CMK (cell line): ENCODE measurements around the gene APBB2.

Experiments
- DNase-seq: peaks from one replicate; pipeline ENCODE4 v3.0.0-alpha.2; 2010; ENCODE audit warnings: low read depth

Gene APBB2

DNA sequence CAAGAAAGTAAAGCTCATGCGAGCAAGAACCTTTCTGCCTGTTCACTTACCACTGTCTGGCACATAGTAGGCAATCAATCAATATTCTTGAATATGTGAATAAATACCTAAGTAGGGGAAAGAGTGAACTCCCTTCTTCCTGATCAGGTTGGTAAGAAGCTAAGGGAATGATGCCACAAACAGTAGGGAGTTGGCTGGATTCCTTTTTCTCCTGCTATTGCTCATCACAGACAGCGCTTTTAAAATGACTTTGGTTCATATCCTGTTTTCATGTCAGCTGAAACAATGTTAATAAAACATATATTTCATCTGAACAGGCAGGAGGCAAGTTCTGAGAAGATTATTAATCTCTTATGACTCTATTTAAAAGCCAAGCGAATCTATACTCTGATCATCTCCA is 365.4 kb downstream of the APBB2 start:
- no peak for DNase-seq

DNA sequence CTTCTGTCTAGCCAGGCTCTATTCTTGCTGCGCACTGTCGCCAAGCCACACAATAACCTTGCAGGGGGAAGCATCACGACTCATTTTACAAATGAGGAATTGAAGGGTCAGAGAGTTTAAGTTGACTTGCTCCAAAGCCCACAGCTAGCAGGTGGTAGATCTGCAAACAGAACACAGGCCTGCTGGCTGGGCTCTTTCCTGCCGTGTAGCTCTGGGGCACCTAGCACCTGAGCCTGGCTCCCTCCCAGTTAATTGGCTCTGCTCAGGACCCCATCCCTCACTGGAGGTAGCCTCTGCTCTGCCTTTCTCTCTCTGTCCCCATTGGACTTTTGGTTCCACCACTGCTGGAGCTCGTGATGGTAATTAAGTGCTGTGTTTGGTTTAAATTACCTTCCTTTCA is 366.1 kb downstream of the APBB2 start:
- no peak for DNase-seq

DNA sequence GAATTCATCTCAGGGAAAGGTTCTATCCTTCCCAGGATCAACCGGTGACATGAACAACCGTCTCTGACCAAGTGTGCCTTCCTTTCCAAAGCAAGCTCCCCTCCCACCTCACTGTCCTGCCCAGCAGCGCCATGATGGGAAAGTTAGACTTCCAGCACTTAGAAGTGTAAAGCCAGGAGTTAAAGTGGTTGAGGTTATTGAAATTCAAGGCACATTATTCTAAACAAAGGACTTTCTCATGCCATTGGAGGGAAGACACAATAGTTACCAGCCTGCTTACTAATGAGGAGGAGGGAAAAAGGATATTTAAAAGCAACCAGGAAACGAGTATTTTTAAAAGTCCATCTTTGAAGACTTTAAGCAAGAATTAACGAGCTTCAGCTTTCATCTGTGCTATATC is 367.8 kb downstream of the APBB2 start:
- DNase-seq = no peak

DNA sequence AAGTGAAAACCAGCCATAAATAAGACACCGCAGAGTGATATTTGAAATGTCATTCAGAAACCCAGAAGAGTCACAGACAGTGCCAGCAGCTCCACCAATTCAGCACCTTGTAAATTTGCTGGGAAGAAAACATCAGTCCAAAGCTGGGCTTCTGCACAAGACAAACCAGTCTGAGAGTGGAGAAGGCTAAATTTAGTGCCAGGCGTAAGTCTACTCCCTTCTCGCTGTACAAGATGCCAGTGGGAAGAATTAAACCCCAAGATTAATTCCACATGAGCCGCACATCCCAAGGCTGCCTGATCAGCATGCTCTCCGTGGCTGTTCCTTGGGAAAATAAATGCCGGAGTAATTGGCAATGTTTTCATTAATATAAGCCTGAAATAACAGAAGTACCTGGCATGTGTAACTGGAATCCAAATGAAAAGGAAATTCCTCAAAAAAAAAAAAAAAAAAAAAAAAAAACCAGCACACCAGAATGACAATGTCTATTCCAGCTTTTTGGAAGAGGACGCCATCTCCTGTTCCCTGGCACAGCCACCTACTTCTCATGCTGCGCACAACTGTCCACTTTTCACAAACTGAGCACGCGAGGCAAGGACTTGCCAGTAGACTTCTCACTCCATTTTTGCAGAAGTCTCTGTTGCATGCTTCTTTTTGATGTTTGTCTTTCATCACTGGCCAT is 369.0 kb downstream of the APBB2 start:
- DNase-seq = no peak

DNA sequence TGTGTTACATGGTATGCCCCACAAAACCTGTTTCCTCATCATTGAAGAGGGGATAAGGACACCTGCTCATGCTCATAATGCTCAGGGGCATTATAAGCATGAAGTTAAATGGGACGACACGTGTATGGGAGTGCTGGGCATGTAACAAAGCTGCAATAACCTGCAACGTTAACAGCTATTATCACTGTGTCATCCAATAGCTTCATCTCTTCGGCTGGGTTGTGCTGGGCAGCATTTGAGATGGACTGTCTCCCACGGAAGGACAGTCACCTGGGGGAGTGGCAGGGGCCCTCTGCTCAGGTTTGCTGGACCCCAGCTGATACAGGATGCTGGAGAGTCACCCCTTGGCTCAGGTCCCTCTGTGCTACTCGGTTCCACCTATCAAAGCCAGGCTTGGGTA is 370.1 kb downstream of the APBB2 start:
- DNase-seq = no peak

DNA sequence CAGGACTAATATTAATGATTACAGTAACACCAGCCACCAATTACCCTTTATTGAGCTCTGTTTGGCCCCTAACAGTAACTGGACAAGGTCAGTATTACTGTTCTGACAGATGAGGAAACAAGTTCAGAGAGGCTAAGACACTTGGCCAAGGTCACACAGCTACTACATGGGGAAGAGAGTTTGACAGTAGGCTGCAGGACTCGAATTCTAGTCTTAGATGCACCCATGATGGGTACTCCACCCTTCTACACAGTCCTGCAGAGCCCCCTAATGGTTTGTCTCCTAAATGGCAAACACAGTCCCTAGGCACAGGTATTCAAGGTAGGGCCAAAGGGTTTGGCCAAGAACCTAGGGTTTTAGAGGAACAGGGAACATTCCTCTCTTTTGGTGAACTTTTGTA is 370.6 kb downstream of the APBB2 start:
- no peak for DNase-seq

DNA sequence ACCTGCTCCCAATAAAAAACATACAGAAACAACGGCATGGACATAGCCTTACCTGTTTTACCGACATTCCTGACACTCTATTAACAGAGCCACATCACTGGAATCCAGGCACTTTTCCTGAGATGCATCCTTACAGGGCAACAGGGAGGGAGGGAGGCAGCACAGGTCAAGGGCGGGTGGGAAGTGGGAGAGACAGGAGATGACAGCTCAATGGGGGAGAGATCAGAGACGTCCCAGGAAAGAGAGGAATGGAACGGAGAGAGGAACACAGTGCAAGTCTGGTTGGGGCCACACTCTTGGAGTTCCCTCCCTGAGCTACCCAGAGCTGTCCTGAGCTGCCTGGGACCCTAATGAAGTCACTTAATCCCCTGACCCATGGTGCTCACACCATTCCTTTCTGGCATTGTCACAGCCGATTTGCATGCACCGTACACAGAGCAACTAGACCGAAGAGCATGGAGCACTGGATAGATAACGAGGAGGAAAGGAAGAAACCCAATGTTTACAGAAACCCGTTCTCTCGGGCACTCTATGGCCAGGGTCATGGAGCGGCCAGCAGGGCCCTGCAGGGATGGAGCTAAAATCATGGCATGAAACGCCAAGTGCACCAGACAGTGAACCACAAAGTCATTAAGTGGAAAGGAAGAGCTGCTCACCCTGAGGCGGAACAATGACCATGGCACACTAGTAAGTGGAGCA is 371.5 kb downstream of the APBB2 start:
- no peak for DNase-seq

DNA sequence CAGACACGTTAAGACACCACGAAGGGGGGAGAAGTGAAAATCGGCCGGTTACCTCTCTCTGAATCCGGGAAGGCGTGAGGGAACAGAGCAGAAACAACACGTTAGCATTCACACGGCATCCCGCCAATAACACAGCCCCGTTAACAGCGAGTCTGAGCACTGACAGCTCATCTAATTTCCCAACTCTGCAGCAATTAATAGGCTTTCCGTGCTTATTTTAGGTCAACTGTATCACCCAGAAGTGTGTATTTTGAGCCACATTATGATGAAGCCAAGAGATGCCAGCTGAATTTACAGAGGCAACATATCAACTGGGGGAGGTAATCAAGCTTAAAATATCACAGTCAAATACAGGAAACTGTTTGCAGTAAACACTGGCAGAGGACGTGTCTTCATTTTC is 372.0 kb downstream of the APBB2 start:
- DNase-seq = no peak

DNA sequence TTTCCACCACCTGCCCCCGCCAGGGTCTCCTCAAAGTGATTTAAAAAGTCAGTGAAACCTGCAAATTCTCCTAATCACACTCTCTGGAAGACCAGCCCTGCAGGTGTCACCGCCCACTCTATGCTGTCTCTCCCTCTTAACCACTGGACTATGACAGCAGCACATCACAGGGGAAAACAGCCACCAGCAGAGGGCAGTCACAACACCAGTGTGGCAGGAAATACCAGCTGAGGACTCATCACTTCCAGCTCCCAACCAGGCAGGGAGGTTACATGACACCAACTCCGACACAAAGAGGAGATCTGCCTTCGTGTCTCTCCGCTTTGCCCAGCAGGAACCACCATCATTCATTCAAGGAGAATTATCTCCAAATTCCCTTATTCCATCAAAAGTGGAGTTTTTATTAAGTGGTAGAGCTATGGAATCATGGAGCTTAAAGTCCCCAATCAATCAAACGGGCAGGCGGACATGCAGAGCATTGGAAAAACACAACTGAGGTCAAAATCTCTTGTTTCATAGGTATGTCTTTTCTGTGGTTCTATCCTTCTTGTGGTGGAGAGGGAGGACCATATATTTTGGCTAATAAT is 373.3 kb downstream of the APBB2 start:
- DNase-seq = peak; percentile 35

DNA sequence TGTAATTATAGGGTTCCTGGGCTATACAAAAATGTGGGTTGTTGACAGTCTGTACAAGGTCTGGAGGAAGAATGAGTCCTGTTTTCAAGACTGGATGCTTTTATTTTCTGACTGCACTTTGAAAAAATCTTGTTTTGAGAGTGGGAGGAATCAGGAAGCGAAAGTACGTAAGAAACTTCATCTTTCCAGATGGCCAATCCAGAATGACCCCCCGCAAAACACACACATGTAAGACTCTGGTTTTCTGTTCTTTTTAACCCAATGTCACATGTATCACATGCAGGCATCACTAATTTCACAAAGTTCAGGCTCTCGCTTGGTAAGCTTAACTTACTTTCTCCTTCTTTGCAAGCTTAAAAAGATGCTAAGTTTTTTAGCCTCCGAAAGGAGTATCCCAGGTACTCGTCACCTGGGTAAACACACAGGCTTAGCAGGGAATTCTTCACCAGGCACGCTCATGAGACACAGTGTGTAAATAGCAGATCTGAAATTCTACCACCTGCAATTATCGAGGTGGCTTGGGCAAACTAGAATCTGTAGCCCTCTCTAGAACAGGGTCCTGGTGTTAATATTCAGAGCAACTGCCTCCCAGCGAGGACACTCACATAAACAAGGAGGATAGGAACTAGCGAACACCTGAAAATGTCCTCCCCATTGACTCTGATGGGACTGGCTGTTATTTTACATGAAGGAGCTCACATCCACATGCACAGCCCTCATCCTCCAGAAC is 373.9 kb downstream of the APBB2 start:
- DNase-seq = no peak

DNA sequence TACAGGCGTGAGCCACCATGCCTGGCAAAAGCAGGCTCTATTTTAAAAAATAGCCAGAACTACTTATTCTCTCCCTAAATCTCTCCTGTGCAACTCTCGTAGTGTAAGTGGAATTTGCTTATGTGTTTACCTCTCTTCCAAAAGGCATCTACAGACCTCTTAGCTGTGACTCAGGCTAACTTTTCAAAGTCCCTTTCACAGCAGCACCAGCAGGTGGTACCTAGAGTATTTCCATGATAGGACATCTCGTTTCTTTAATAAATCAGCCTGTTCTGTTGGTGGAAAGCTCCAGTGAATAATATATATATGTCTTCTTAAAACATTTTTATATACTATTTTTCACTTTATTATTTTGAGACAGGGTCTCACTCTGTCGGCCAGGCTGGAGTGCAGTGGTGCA is 375.6 kb downstream of the APBB2 start:
- DNase-seq = no peak

DNA sequence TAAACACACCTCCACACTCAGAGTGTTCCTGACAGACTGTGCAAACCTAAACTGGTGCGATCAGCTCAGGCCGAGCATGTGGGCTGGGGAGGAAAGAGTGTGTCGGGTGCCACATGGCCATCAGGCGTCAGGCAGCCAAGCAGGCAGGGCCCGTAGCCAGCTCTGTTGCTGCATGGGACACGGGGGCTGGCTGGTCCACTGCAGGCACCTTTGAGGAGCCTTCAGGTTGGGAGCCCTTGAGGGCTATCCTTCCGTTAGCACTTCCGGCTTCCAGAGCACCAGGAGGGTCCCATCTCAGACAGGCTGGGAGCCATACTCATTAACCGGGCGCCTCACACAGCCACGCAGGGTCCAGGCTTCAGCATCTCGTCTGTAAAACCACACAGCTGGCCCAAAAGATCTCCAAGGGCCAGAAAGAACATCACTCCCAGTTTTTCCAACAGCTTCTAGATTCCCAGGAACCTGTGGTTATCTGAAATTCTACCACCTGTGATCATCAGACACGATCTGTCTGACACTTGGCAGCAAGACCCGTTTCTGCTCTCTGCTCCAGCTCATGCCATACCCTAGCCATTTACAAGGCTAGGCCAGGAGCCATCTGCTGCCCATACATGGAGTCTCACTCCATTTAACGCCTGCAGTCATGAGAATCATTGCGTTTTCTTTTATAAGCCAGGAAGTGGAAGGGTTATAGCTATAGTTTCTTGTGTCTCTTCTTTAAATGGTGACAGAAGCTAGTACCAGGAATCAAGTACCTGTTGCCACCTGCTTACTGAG is 377.1 kb downstream of the APBB2 start:
- DNase-seq = no peak

DNA sequence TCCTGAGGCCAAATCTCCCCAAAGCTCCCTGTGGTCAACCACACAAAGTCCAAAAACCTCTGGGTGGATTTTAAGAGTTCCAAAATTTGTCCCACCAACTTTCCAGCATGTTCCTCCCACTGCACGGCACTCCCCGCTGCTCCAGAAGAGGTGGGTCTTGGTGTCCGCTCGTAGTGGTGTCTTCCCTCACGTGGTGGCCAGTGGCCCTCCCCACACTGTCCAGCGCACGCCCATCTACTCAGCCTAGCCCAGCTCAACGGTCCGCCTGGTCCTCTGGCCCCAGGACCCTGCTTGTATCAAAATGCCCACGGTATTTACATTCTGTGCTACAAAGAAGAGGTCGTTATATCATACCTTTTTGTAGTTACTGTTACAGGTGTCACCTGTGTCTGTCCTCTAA is 381.1 kb downstream of the APBB2 start:
- DNase-seq = no peak

DNA sequence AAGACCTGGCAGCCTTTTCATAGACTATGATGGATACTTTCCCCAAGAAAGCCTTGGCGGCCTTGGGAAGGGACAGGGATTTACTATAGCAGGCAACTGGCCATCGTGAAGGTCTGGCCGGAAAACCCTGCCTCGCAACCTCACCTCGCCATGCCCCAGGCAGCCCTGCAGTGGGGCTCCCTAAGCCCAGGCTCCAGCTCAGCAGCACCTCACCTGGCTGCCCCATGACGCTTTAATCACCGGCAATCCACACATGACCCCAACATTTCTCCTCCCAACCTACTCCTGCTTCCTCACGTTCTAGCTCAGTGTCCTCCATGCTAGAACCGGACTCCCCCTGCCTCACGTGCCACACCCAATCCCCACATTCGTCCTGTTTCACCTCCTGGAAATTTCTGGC is 382.2 kb downstream of the APBB2 start:
- no peak for DNase-seq

DNA sequence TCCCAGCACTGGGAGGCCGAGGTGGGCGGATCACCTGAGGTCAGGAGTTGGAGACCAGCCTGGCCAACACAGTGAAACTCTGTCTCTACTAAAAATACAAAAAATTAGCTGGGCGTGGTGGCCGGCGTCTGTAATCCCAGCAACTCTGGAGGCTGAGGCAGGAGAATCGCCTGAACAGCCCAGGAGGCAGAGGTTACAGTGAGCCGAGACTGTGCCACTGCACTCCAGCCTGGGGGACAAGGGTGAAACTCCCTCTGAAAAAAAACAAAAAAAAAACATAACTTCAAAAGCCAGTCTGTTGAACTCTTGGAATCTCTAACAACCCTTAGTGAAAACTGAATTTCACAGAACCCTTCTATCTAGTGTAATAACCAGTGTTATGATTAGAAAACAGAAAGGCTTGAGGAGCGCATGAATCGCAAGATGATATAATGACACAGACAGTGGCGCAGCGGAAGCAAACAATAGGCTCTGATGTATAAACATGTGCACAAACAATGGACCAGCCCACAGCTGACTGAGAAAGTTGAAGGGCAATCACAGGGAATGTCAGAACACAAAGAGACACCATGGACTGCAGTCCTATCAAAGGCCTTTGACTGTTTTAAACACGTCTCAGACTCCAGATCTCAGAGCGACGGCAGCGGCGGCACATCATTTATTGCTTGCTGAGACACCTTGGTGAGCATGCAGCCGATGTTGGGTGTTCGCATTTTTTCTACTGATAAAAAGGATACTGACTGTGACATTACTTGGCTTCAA is 383.0 kb downstream of the APBB2 start:
- no peak for DNase-seq

DNA sequence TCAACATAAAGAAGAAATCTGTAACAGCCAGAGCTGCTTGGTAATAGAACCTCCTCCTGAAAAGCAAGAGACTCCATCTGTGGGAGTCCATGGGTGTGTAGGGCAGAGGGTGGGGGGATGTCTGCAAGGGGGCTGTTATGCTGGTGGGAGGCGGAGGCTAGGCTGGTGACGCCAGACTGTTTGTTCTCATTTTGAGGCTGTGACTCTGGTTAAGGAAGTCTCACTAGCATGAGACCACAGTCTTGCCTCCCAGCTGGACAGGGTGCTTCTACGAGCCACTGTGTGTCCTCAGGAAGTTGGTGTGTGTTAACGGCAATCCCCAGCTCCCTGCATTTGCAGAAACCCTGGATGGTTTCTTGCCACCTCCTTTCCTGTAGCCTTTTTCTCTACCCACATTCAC is 384.8 kb downstream of the APBB2 start:
- DNase-seq = no peak

DNA sequence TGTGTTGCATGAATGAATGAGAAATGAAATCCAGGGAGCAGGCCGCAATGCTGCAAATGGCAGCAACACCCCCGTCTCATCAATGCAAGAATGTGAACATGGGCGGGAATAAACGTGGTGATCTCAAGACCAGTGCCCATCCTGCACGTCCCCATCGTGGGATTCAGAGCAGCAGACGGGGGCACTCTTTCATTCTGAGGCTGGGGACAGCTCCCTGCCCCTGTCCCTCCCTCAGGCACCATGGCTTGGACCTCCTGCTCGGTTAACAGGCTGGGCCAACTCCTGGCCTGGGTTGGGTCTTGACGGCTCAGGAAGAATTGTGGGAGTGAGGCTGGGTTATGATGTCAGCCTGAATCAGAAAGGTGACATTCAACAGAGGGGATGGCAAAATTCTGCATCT is 385.7 kb downstream of the APBB2 start:
- no peak for DNase-seq

DNA sequence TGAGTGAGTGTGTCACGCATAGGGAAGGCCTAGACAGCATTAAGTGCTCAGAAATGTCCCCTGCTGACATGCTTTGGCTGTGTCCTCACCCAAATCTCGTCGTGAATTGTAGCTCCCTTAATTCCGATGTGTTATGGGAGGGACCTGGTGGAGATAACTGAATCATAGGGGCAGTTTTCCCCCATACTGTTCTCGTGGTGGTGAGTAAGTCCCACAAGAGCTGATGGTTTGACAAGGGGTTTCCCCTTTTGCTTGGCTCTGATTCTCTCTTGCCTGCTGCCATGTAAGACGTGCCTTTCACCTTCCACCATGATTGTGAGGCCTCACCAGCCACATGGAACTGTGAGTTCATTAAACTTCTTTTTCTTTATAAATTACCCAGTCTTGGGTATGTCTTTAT is 386.6 kb downstream of the APBB2 start:
- DNase-seq = no peak

DNA sequence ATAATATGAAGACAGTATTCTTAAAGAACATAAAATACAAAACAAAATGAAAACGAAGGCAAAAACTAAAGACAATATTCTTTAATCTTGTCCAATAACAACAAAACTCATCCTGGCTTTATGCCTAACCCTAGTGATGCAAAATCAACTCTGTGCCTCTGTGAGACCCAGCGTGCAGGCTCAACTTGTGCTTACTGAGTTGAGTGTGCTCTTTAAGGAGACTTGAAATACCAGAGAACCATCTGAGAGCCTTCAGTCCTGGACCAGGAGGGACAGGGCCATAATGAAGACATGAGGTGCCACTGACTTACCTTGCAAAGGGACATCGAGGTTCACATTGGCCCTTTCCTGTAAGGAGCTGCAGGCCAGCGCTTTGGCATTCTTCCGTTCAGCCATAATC is 387.5 kb downstream of the APBB2 start:
- DNase-seq = no peak

DNA sequence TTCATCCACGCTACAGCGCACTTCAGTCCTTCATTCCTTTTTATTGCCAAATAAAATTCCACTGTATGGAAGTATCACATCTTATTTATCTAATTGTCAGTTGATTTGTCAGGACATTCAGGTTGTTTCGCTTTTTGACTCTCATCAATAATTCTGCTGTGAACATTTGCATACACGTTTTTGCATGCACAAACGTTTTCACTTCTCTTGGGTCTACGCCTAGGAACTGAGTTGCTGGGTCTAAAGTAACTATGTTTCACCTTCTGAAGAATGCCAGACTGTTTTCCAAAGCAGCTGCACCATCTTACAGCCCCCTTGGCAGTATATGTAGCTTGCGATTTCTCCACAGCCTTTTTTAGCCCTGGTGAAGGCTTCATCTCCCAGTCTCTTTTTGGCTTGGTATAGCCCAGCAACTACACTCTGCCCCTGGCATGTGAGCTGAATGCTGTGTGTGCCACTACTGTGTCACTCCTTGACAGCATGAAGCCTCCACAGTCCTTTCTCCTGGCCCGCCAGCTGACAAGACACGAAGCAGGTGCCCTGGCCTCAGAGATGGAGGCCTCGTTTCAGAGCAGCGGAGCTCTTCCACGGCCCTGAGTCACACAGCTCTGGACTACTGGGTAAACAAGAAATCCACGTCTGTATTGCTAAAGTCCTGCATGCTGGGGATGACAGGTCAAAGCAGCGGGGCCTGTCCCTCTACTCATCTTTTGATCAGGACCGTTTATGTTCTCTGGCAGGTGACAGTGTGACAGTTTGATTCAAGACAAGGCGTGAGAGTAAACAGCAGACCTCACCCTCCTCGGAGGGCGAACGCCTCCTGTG is 389.1 kb downstream of the APBB2 start:
- DNase-seq = no peak
